ENCODE measurements around the gene NNT.
"Not testable (repeated sequence)": the region's sequence is repeated elsewhere in the genome, so short reads cannot be mapped to it uniquely, and the experiment has no call there.

NNT gene

GRCh38 chr5:43730832-43731342 is 127.9 kb downstream of the NNT start:
- DNase-seq, result no peak

- DNase-seq, result no peak
These were observed 128.6 kb downstream of the NNT start for GRCh38 chr5:43731573-43731972.

- not testable (repeated sequence) for DNase-seq
These were observed 143.1 kb downstream of the NNT start for GRCh38 chr5:43745923-43746548.

GRCh38 chr5:43750809-43751208 is 147.8 kb downstream of the NNT start:
- no peak for DNase-seq

GRCh38 chr5:43753069-43753468 is 150.1 kb downstream of the NNT start:
- DNase-seq, result no peak

Data from NCI-H345 (cell line).